Activated gamma-delta T cell (primary cell): ENCODE results near the gene MARVELD1.

Source experiments
- DNase-seq: peaks from one replicate; lab custom pipeline; 2025; lab: John Stamatoyannopoulos, UW

The MARVELD1 gene

DNA sequence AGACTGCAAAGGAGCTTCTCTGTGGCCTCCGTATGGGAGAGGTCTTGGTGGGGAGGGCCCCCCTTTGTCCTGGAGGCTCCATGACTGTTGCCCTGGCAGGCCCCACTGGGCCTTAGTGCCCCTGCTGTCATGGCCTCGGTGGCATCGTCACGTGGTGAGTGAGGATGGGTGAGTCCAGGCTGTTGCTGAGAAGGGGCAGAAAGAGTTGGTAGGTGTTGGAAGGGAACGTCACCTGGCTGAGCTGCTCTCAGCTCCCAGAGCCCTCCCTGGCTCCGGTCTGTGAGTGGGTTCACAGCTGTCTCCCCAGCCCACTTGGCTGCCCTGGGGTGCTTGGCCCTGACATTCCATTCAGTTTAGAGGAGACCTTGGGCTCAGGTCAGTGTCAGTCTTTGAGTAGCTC, 42.2 kb downstream of the MARVELD1 start:
- DNase-seq: no peak

DNA sequence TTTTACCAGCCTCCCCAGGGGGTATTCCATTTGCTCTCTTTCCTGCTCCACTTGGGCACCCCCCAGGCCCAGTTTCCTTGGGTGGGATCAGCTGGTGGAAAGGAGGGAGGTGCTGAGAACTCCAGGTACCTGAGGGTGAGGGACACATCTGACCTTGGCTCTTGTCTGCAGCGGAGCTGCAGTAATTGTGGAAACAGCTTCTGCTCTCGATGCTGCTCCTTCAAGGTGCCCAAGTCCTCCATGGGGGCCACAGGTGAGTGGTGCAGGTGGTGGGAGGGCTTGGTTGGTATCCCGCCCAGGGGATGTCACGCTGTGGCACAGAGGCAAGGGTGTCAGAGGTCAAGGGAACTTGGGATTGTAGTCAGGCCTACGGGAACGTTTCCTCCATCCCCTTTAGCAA, 43.9 kb downstream of the MARVELD1 start:
- DNase-seq: no peak

DNA sequence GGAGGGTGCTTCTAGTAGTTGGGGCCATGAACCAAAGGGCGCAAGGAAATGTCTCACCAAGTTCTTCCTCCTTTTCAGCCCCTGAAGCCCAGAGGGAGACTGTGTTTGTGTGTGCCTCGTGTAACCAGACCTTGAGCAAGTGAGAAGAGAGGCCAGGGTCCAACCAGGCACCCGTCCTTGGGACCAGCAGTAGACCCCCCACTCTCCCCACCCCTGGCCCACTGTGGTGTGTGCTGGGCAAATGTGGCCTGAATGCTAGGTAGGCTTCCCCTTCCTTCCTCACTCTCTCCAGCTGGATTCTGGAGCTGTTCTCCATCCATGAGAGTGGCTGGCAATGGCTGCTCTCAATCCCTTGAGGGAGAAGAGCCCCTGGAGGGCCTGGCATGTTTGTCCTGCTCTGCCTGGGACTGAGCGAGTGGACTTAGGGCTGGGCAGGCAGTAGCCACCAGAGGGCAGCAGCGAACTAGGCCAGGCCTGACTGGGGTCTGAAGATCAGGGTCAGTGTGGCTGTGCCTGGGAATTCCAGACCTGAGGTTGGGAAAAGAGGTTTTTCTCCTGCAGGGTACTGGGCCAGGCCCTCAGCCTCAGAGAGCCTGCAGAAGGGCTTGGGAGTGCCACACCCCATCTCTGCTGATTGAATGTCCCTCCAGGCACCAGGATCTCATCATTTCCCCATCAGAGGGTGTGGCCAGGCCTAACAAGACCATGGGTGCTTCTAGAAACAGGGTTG, 45.8 kb downstream of the MARVELD1 start:
- no peak for DNase-seq

DNA sequence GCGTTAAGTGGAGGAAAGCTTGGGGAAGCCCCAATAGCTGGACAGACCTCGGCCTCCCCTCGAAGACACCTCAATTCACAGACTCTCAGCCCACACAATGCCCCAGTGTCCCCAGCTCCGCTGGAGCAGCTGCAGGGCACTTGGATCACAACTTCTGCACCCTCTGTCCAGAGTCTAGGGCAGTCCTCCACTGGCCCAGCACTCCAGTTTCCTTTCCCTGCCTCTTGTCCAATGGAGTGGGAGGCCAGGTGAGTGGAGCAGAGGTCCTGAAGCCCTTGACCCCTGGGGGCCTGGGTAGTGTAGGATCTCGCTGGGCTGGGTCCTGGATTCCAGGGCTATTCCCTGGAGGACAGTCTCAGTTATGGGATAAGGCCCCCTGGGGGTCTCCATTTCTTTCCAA, 46.4 kb downstream of the MARVELD1 start:
- DNase-seq: no peak

GRCh38 chr10:97760461-97761257, 47.1 kb downstream of the MARVELD1 start:
- DNase-seq: no peak

- DNase-seq: no peak
Observed at GRCh38 chr10:97761331-97761865, 47.9 kb downstream of the MARVELD1 start.

GRCh38 chr10:97762056-97762455, 48.5 kb downstream of the MARVELD1 start:
- DNase-seq: no peak

GRCh38 chr10:97762816-97763215, 49.3 kb downstream of the MARVELD1 start:
- no peak for DNase-seq

DNA sequence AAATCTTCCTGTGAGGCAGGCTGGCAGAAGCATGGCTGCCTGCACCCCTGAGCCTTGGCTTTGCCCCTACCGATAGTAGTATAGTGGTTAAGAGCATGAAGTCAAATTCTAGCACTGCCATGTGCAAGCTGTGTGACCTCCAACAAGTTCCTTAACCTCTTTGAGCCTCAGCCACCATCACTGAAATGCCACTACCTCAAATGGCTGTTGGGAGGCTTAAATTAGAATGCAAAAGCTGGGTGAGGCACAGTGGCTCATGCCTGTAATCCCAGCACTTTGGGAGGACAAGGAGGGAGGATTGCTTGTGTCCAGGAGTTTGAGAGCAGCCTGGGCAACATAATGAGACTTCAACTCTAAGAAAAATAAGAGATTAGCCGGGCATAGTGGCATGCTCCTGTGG, 49.9 kb downstream of the MARVELD1 start:
- no peak for DNase-seq

DNA sequence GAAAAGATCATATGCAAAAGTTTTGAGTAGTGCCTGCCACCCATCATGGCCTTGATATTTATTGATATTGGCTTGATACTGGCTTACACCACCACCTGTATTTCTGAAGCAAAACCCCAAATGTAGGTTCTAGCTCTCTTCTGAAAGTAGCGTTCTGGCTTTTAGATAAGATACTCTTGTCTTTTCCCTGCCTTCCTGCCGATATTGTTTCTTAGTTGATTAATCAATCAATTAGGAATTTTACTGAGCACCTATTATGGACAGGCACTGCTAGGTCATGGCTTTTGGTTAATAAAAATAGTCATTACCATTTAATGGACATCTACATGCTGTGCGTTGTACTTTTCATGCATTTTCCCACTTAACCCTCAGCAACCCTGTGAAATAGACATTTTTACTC, 50.4 kb downstream of the MARVELD1 start:
- DNase-seq: no peak

DNA sequence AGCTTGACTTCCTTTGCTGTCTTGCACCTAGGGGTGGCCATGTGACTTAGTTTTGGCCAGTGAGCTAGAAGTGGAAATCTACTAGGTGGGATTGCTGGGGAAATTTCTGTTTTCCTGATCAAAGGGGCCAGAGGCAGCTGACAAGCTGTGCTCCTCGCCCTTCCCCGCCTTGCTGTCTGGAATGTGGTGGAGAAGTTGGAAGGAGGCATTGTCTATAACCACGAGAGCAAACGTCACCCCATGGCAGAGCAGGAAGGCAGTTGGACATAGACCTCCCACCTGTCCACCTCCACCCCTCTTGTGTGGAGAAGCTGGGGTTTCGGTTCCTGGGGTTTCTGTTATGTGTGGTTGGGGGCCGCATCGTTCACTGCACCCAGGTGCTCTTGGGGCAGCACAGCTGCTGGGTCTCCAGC, 51.0 kb downstream of the MARVELD1 start:
- no peak for DNase-seq

GRCh38 chr10:97765201-97765600, 51.7 kb downstream of the MARVELD1 start:
- DNase-seq: no peak

DNA sequence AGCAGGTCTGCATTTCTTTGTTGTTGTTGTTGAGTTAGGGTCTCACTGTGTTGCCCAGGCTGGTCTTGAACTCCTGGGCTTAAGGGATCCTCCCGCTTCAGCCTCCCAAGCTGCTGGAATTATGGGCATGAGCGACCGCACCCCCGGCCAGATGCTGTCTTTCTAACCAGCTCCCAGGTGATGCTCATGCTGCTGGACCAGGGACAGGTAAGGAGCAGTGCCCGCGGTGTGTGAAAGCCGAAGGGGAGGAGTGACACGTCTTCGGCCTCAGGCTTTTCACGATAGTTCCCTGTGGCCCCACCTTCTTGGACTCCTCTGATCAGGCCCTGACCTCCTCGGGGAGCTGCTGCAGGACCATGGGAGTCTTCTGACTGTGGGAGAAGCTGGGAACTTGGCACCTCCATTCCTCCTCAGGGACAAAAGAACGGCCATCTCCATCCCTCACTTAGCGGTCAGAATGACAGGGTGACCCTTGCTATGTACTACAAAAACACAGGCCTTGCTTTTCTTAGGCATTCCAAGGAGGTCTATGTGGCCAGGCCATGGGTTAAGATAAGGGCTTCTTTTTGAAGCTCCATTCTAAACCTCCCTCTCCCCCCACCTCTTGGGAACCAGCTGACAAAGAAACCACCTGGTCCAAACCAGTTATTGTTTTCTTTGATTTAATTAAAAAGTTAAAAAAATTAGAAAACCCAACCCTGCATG, 52.7 kb downstream of the MARVELD1 start:
- no peak for DNase-seq

GRCh38 chr10:97766996-97767924, 53.7 kb downstream of the MARVELD1 start:
- DNase-seq: no peak
